ENCODE measurements around the gene ACSL6.

Gene ACSL6

GRCh38 chr5:131986161-131986912 is 25.1 kb downstream of the ACSL6 start:
- H3K27ac ChIP-seq: no peak overlapping the region
- TF ChIP-seq ZFX (IDR thresholded peaks at IDR 0.05; ENCODE audit: borderline replicate concordance): no peak
- no peak for TF ChIP-seq CTCF (IDR thresholded peaks at IDR 0.05)

GRCh38 chr5:131984956-131985665 is 26.3 kb downstream of the ACSL6 start:
- TF ChIP-seq CTCF (IDR thresholded peaks at IDR 0.05) (no peak), ZFX (IDR thresholded peaks at IDR 0.05; ENCODE audit: borderline replicate concordance) (no peak)
- H3K27ac ChIP-seq: no peak overlapping the region

- TF ChIP-seq ZFX (IDR thresholded peaks at IDR 0.05; ENCODE audit: borderline replicate concordance) (no peak), CTCF (IDR thresholded peaks at IDR 0.05) (no peak)
- H3K27ac ChIP-seq: no peak overlapping the region
These were observed 28.1 kb downstream of the ACSL6 start for GRCh38 chr5:131983244-131983771.

GRCh38 chr5:131981516-131981915 is 29.9 kb downstream of the ACSL6 start:
- TF ChIP-seq ZFX (IDR thresholded peaks at IDR 0.05; ENCODE audit: borderline replicate concordance) (no peak), CTCF (IDR thresholded peaks at IDR 0.05) (no peak)
- H3K27ac ChIP-seq: no peak overlapping the region

- no peak overlapping the region for H3K27ac ChIP-seq
- TF ChIP-seq ZFX (IDR thresholded peaks at IDR 0.05; ENCODE audit: borderline replicate concordance) (no peak), CTCF (IDR thresholded peaks at IDR 0.05) (no peak)
These were observed 30.8 kb downstream of the ACSL6 start for GRCh38 chr5:131980696-131981095.

- H3K27ac ChIP-seq: no peak overlapping the region
- TF ChIP-seq CTCF (IDR thresholded peaks at IDR 0.05) (no peak), ZFX (IDR thresholded peaks at IDR 0.05; ENCODE audit: borderline replicate concordance) (no peak)
These were observed 31.6 kb downstream of the ACSL6 start for GRCh38 chr5:131979816-131980215.

- TF ChIP-seq ZFX (IDR thresholded peaks at IDR 0.05; ENCODE audit: borderline replicate concordance) (no peak), CTCF (IDR thresholded peaks at IDR 0.05) (no peak)
- H3K27ac ChIP-seq: no peak overlapping the region
These were observed 34.2 kb downstream of the ACSL6 start for GRCh38 chr5:131977212-131977604.
